ENCODE data around the gene DOCK1.

Gene DOCK1

GRCh38 chr10:127153181-127153580 is 248.0 kb downstream of the DOCK1 start:
- no peaks in the 10 kb centered on the region for H3K36me3 ChIP-seq (ENCODE audit: control insufficient read depth, insufficient read depth, low read length)
- H3K9ac ChIP-seq (ENCODE audit: low read depth, low read length): no peak overlapping the region
- no peak overlapping the region for H3K4me3 ChIP-seq (ENCODE audit: low read depth, low read length)

DNA sequence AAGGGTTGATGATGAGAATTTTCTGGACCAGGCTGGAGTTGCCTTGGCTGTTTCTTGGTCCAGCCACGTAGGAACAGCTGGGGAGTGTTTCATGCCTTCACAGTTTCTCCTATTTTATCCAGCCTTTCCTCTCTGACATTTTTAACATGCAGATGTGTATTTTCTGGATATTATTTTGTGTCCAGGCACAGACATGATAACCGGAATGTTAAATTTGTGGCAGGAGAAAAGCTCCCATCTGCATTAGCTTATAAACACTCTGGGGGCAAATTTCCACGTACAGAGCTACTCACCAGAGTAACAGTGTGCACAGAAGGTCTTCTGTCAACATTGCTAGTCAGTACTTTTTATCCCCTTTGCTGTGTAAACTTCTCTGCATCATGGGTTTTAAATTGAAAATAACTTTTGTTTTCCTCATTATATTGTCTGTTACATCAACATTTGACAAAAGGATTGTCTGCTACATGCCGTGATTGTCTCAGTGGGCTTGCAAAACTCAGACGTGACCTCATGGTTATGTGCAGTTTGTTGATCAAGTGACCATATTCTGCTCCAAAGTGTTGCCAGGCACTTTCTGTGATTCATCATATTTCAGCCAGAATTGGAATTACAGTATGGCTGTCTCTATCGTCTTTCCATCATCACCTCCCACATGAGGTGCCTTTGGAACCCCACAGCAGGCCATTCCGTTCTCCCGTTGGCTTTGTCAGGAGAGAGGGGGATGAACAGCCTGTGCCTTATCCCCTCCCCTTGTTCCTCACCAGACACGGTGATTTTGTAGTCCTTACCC is 249.8 kb downstream of the DOCK1 start:
- H3K4me3 ChIP-seq (ENCODE audit: low read depth, low read length): no peak overlapping the region
- no peaks in the 10 kb centered on the region for H3K36me3 ChIP-seq (ENCODE audit: control insufficient read depth, insufficient read depth, low read length)
- H3K9me3 ChIP-seq (ENCODE audit: control insufficient read depth, insufficient read depth, low read length): no peaks in the 10 kb centered on the region
- no peaks in the 10 kb centered on the region for H3K27me3 ChIP-seq (ENCODE audit: control insufficient read depth, insufficient read depth, low read length)
- H3K9ac ChIP-seq (ENCODE audit: low read depth, low read length): no peak overlapping the region
- H3K27ac ChIP-seq (ENCODE audit: low read depth, low read length): no peak overlapping the region
- peaks cover 15% of the 10 kb centered on the region for H3K4me1 ChIP-seq (ENCODE audit: control insufficient read depth, insufficient read depth, low read length)

More at GRCh38 chr10:127153181-127153580, 248.0 kb downstream of the DOCK1 start:
- no peaks in the 10 kb centered on the region for H3K9me3 ChIP-seq (ENCODE audit: control insufficient read depth, insufficient read depth, low read length)
- no peak overlapping the region for H3K27ac ChIP-seq (ENCODE audit: low read depth, low read length)
- no peaks in the 10 kb centered on the region for H3K27me3 ChIP-seq (ENCODE audit: control insufficient read depth, insufficient read depth, low read length)
- peaks cover 33% of the 10 kb centered on the region for H3K4me1 ChIP-seq (ENCODE audit: control insufficient read depth, insufficient read depth, low read length)

- no peaks in the 10 kb centered on the region for H3K9me3 ChIP-seq (ENCODE audit: control insufficient read depth, insufficient read depth, low read length)
- peaks cover 7% of the 10 kb centered on the region; the same call in 1 of the 2 replicates for H3K4me1 ChIP-seq (ENCODE audit: control insufficient read depth, insufficient read depth, low read length)
- H3K27ac ChIP-seq (ENCODE audit: low read depth, low read length): no peak overlapping the region
- no peak overlapping the region for H3K9ac ChIP-seq (ENCODE audit: low read depth, low read length)
- no peak overlapping the region for H3K4me3 ChIP-seq (ENCODE audit: low read depth, low read length)
- H3K27me3 ChIP-seq (ENCODE audit: control insufficient read depth, insufficient read depth, low read length): no peaks in the 10 kb centered on the region
- no peaks in the 10 kb centered on the region for H3K36me3 ChIP-seq (ENCODE audit: control insufficient read depth, insufficient read depth, low read length)
Observed at GRCh38 chr10:127157089-127157488, 251.9 kb downstream of the DOCK1 start.

DNA sequence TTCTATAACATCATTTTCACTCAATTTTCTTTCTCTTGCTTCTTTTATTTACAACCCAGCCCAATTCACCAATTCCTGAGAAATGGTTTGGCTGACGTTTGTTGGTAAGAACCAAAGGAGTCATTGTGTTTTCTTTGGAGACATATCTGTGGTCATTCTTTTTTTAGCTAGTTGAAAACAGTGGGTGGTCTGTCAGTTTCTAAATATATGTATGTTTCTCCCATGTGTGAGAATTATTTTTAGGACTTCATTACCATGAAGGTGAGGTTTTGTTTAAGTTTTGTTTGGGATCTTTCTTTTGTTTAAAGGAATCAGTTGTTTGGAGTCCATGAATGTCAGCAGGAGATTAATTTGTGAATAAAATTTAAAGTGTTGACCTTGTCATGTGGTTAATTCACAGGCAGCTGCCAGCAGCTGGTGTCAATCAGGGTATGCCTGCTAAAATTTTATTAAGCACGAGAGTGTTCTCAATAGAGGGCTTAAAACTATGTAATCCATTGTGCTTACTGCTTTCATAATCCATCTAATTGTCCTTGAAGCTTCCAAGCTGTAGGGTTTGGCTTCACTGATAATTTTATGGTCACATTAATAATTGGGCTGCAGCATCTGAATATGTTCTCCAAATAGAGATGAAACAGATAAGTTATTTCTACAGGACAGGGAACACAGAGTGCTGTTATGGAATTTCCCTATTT is 252.4 kb downstream of the DOCK1 start:
- H3K27me3 ChIP-seq (ENCODE audit: control insufficient read depth, insufficient read depth, low read length): no peaks in the 10 kb centered on the region
- no peak overlapping the region for H3K4me3 ChIP-seq (ENCODE audit: low read depth, low read length)
- H3K4me1 ChIP-seq (ENCODE audit: control insufficient read depth, insufficient read depth, low read length): 0 out of 2 replicates have a peak, but pooled peaks cover 1% of the 10 kb centered on the region
- no peak overlapping the region for H3K27ac ChIP-seq (ENCODE audit: low read depth, low read length)
- no peaks in the 10 kb centered on the region for H3K9me3 ChIP-seq (ENCODE audit: control insufficient read depth, insufficient read depth, low read length)
- no peak overlapping the region for H3K9ac ChIP-seq (ENCODE audit: low read depth, low read length)
- H3K36me3 ChIP-seq (ENCODE audit: control insufficient read depth, insufficient read depth, low read length): no peaks in the 10 kb centered on the region

- H3K27ac ChIP-seq (ENCODE audit: low read depth, low read length): no peak overlapping the region
- no peaks in the 10 kb centered on the region for H3K27me3 ChIP-seq (ENCODE audit: control insufficient read depth, insufficient read depth, low read length)
- no peaks in the 10 kb centered on the region for H3K4me1 ChIP-seq (ENCODE audit: control insufficient read depth, insufficient read depth, low read length)
- H3K4me3 ChIP-seq (ENCODE audit: low read depth, low read length): no peak overlapping the region
- H3K9me3 ChIP-seq (ENCODE audit: control insufficient read depth, insufficient read depth, low read length): no peaks in the 10 kb centered on the region
- H3K9ac ChIP-seq (ENCODE audit: low read depth, low read length): no peak overlapping the region
- no peaks in the 10 kb centered on the region for H3K36me3 ChIP-seq (ENCODE audit: control insufficient read depth, insufficient read depth, low read length)
Observed at GRCh38 chr10:127158662-127159061, 253.4 kb downstream of the DOCK1 start.

DNA sequence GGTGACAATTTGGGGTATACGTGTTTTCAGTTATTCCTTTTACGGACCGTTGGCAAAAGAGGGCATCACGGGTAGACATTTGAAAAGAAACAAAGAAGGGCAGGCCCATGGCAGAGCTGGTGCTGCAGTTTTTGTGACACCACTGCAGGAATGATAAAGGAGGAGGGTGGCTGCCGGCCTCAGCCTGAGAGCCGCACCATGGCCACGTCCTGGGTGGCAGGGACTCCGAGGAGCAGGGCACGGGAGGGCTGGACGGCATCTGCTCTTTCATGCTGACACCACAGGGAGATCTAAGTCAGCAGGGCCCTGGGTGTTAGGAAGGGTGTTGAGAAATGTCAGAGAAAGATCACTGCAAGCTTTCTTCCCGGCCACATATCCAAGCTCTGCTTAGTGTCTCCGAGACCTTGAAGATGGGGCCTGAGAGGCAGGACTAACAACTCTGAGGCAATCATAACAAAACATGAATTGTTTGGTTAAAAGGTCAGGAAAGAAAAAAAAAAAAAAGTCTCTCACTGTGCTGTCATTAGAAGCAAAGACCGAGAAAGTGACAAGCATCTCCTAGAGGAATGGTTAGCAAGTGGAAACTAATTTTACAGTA is 254.5 kb downstream of the DOCK1 start:
- Histone ChIP-seq H3K27me3 (ENCODE audit: control insufficient read depth, insufficient read depth, low read length) (no peaks in the 10 kb centered on the region), H3K4me1 (ENCODE audit: control insufficient read depth, insufficient read depth, low read length) (no peaks in the 10 kb centered on the region), H3K36me3 (ENCODE audit: control insufficient read depth, insufficient read depth, low read length) (no peaks in the 10 kb centered on the region), H3K27ac (ENCODE audit: low read depth, low read length) (no peak overlapping the region), H3K9me3 (ENCODE audit: control insufficient read depth, insufficient read depth, low read length) (no peaks in the 10 kb centered on the region), H3K9ac (ENCODE audit: low read depth, low read length) (no peak overlapping the region), H3K4me3 (ENCODE audit: low read depth, low read length) (no peak overlapping the region)

GRCh38 chr10:127161482-127161881 is 256.3 kb downstream of the DOCK1 start:
- H3K4me1 ChIP-seq (ENCODE audit: control insufficient read depth, insufficient read depth, low read length): no peaks in the 10 kb centered on the region
- H3K9me3 ChIP-seq (ENCODE audit: control insufficient read depth, insufficient read depth, low read length): no peaks in the 10 kb centered on the region
- H3K9ac ChIP-seq (ENCODE audit: low read depth, low read length): no peak overlapping the region
- H3K4me3 ChIP-seq (ENCODE audit: low read depth, low read length): no peak overlapping the region
- no peaks in the 10 kb centered on the region for H3K27me3 ChIP-seq (ENCODE audit: control insufficient read depth, insufficient read depth, low read length)
- no peaks in the 10 kb centered on the region for H3K36me3 ChIP-seq (ENCODE audit: control insufficient read depth, insufficient read depth, low read length)
- H3K27ac ChIP-seq (ENCODE audit: low read depth, low read length): no peak overlapping the region

GRCh38 chr10:127162841-127163240 is 257.6 kb downstream of the DOCK1 start:
- Histone ChIP-seq H3K36me3 (ENCODE audit: control insufficient read depth, insufficient read depth, low read length) (no peaks in the 10 kb centered on the region), H3K4me3 (ENCODE audit: low read depth, low read length) (no peak overlapping the region), H3K27ac (ENCODE audit: low read depth, low read length) (no peak overlapping the region), H3K9ac (ENCODE audit: low read depth, low read length) (no peak overlapping the region), H3K4me1 (ENCODE audit: control insufficient read depth, insufficient read depth, low read length) (no peaks in the 10 kb centered on the region), H3K27me3 (ENCODE audit: control insufficient read depth, insufficient read depth, low read length) (no peaks in the 10 kb centered on the region), H3K9me3 (ENCODE audit: control insufficient read depth, insufficient read depth, low read length) (no peaks in the 10 kb centered on the region)

DNA sequence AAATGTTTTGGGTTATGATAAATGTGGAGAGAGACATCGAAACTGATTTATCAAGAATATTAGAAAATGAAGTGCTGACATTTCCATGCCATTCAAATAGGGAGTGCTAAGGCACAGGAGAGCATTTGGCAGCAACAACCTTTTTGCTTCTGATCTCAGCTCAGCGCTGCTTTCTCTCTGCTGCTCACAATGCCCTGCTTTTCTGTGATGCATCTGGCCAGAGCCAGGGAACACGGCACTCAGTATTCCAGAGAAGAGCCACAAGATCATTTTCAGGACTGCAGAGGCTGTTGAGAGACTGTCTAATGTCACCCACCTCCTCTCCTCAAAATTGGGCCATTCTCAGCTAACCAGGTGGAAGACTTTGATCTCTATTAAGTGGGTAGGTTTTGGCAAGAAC is 263.0 kb downstream of the DOCK1 start:
- no peak overlapping the region for H3K9ac ChIP-seq (ENCODE audit: low read depth, low read length)
- no peaks in the 10 kb centered on the region for H3K27me3 ChIP-seq (ENCODE audit: control insufficient read depth, insufficient read depth, low read length)
- H3K4me1 ChIP-seq (ENCODE audit: control insufficient read depth, insufficient read depth, low read length): no peaks in the 10 kb centered on the region
- no peaks in the 10 kb centered on the region for H3K9me3 ChIP-seq (ENCODE audit: control insufficient read depth, insufficient read depth, low read length)
- H3K27ac ChIP-seq (ENCODE audit: low read depth, low read length): no peak overlapping the region
- no peak overlapping the region for H3K4me3 ChIP-seq (ENCODE audit: low read depth, low read length)
- H3K36me3 ChIP-seq (ENCODE audit: control insufficient read depth, insufficient read depth, low read length): no peaks in the 10 kb centered on the region

- Histone ChIP-seq H3K9ac (ENCODE audit: low read depth, low read length) (no peak overlapping the region), H3K4me3 (ENCODE audit: low read depth, low read length) (no peak overlapping the region), H3K27ac (ENCODE audit: low read depth, low read length) (no peak overlapping the region), H3K9me3 (ENCODE audit: control insufficient read depth, insufficient read depth, low read length) (no peaks in the 10 kb centered on the region), H3K4me1 (ENCODE audit: control insufficient read depth, insufficient read depth, low read length) (no peaks in the 10 kb centered on the region), H3K36me3 (ENCODE audit: control insufficient read depth, insufficient read depth, low read length) (no peaks in the 10 kb centered on the region), H3K27me3 (ENCODE audit: control insufficient read depth, insufficient read depth, low read length) (no peaks in the 10 kb centered on the region)
Observed at GRCh38 chr10:127174866-127175265, 269.6 kb downstream of the DOCK1 start.

Measured in HUES48 (cell line).